ENCODE results near the gene CFAP57.
A peak's percentile ranks its signal among the peaks of the same experiment; 100 is the strongest.

The CFAP57 gene

DNA sequence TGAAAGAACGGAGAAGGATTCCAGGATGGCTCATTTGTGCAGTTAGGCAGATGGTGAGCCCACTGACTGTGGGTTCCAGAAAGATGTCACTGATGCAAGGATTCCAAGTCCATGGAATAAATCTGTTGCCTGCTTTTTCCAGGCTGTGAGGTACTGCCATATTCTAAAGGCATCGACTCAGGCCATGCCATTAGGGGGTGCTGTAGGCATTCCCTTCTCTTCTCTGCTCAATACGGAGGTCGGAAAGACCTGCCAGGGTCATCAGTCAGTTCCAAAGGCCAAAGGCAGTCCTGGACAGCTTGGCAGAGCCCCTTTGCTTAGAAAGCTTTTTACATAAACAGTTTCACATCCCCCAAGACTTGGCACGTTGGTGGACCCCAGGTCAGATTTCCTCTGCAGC, 66.0 kb downstream of the CFAP57 start:
- Histone ChIP-seq H3K27me3 (peaks cover 0 to 5% of the 10 kb centered on the region in 2 donors), H3K27ac (no peak overlapping the region), H3K4me1 (peaks cover 0 to 5% (median 1%) of the 10 kb centered on the region in 4 donors), H3K36me3 (no peaks in the 10 kb centered on the region), H3K4me3 (no peak overlapping the region), H3K9me3 (no peaks in the 10 kb centered on the region)
- DNase-seq: peak; percentile 56 to 66
- TF ChIP-seq, protein P1, sequence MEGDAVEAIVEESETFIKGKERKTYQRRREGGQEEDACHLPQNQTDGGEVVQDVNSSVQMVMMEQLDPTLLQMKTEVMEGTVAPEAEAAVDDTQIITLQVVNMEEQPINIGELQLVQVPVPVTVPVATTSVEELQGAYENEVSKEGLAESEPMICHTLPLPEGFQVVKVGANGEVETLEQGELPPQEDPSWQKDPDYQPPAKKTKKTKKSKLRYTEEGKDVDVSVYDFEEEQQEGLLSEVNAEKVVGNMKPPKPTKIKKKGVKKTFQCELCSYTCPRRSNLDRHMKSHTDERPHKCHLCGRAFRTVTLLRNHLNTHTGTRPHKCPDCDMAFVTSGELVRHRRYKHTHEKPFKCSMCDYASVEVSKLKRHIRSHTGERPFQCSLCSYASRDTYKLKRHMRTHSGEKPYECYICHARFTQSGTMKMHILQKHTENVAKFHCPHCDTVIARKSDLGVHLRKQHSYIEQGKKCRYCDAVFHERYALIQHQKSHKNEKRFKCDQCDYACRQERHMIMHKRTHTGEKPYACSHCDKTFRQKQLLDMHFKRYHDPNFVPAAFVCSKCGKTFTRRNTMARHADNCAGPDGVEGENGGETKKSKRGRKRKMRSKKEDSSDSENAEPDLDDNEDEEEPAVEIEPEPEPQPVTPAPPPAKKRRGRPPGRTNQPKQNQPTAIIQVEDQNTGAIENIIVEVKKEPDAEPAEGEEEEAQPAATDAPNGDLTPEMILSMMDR (IDR thresholded peaks at IDR 0.05): peak; percentile 36 to 44
- intact Hi-C loops (cut with DNase I; ENCODE audit: low total_unique reads): no loop called here

GRCh38 chr1:43238991-43239469, 66.9 kb downstream of the CFAP57 start:
- Histone ChIP-seq H3K4me1 (peaks cover 0 to 5% (median 0%) of the 10 kb centered on the region in 4 donors), H3K27me3 (peaks cover 0 to 5% of the 10 kb centered on the region in 2 donors), H3K27ac (no peak overlapping the region), H3K9me3 (no peaks in the 10 kb centered on the region), H3K4me3 (no peak overlapping the region), H3K36me3 (no peaks in the 10 kb centered on the region)
- TF ChIP-seq, protein P1 (IDR thresholded peaks at IDR 0.05): no peak
- intact Hi-C loops (cut with DNase I; ENCODE audit: low total_unique reads): no loop called here
- peak in 1 of 2 donors; percentile 52 for DNase-seq

DNA sequence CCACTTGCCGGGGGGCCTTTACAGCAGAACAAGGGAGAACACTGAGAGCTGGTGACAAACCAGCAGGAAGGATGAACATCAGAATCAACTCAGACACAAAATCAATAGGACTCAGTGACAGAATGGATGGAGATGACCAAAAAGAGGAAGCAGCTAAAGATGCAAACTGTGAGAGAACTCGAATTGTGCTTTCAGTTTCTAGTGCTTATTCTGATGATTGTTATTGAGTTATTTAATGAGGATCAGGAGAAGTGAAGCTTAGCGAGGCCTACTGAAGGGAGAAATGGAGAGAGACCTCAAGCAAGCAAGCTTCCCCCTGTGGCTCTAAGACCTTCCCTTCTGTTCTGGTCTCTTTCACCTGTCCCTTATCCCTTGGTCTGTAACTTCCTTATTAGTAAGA, 67.4 kb downstream of the CFAP57 start:
- H3K27me3 ChIP-seq: peaks cover 0 to 5% of the 10 kb centered on the region in 2 donors
- intact Hi-C loops (cut with DNase I; ENCODE audit: low total_unique reads): no loop called here
- no peaks in the 10 kb centered on the region for H3K36me3 ChIP-seq
- H3K4me3 ChIP-seq: no peak overlapping the region
- TF ChIP-seq, protein P1 (IDR thresholded peaks at IDR 0.05): no peak
- H3K9me3 ChIP-seq: no peaks in the 10 kb centered on the region
- no peak for DNase-seq
- H3K27ac ChIP-seq: no peak overlapping the region
- peaks cover 0 to 5% (median 0%) of the 10 kb centered on the region in 4 donors for H3K4me1 ChIP-seq

DNA sequence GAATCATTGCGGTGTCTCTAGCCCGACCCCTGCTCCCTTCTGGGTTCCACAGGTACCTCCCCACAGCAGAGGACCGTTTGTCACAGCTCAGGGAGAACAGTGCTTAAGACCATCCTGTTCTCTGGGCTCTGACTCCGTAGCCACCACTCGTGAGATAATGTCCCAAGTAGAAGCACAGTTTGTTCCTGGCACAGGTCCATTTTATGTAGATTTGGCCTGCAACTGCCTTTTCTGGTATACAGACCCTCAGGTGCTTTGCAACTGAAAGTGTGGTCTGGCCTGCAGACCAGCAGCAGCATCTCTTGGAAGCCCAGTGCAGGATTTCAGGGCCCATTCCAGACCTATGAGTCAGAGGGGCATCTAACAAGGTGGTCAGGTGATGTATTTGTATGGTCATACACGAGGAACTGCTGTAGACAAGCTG, 69.3 kb downstream of the CFAP57 start:
- no peak overlapping the region for H3K4me3 ChIP-seq
- H3K36me3 ChIP-seq: no peaks in the 10 kb centered on the region
- TF ChIP-seq, protein P1 (IDR thresholded peaks at IDR 0.05): no peak
- no peaks in the 10 kb centered on the region for H3K4me1 ChIP-seq
- no peaks in the 10 kb centered on the region for H3K27me3 ChIP-seq
- intact Hi-C loops (cut with DNase I; ENCODE audit: low total_unique reads): no loop called here
- H3K27ac ChIP-seq: no peak overlapping the region
- no peaks in the 10 kb centered on the region for H3K9me3 ChIP-seq
- DNase-seq: peak in 1 of 2 donors; percentile 38

DNA sequence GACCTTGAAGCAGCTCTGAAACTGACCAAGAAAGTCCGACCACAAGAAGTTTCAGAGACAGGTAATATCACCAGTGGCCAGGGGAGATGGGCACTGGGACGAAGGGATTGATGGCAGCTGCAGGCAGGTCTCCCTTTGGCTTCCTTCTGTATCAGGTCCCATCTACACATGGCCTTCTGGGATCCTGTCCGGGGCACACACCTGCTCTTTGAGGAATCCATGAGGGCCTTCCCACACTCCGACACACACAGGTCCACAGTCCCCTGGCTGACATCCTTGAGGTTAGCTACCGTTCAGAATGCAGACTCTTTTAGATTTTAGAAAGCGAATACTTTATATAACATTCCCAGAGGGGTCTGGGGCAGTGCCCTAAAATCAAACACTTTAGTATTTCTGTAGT, 71.2 kb downstream of the CFAP57 start:
- Histone ChIP-seq H3K4me1 (no peaks in the 10 kb centered on the region), H3K4me3 (no peak overlapping the region), H3K27ac (no peak overlapping the region), H3K27me3 (no peaks in the 10 kb centered on the region), H3K36me3 (no peaks in the 10 kb centered on the region), H3K9me3 (no peaks in the 10 kb centered on the region)
- intact Hi-C loops (cut with DNase I; ENCODE audit: low total_unique reads): no loop called here
- DNase-seq: peak in 1 of 2 donors; percentile 16
- TF ChIP-seq, protein P1 (IDR thresholded peaks at IDR 0.05): no peak

Measured in tibial artery (tissue), 4 donors.